Hepatocyte (in vitro differentiated cells): ENCODE measurements around the gene GADD45G.

Experiments
- CTCF ChIP-seq: fragments of 200-600 bp; sonication (generic); IDR thresholded peaks from 2 replicates; pipeline ENCODE4 v1.5.1; 2016; ENCODE audit warnings: antibody characterized with exemption, mild to moderate bottlenecking; ENCODE audit not compliant: poor library complexity
- EZH2 ChIP-seq: fragments of 200-600 bp; sonication (generic); IDR thresholded peaks from 2 replicates; pipeline ENCODE4 v1.6.1; 2016; ENCODE audit warnings: antibody characterized with exemption, mild to moderate bottlenecking, borderline replicate concordance

- TF ChIP-seq CTCF, result no peak
- no peak for TF ChIP-seq EZH2
Measured at GRCh38 chr9:89633920-89634319, 29.1 kb downstream of the GADD45G start.
